Fibroblast of lung (primary cell): Measurements from ENCODE around the gene FGFR2. TPM values are rescaled to one million over a fixed set of nuclear protein-coding genes. Genes with fewer than 3 reads are reported as not detected.

Source experiments
- DNase-seq, 2 donors: peaks; one replicate each; pipeline versions ENCODE4 v3.0.0 to v3.0.0-alpha.2; 2010; ENCODE audit warnings: low read depth in 2 of 2
- H2AFZ ChIP-seq: 2 replicates; pipeline ENCODE4 v1.5.1; 2012; ENCODE audit warnings: low read length, control low read depth, inconsistent platforms
- H3K27ac ChIP-seq: 2 replicates; pipeline ENCODE4 v1.5.1; 2011; ENCODE audit warnings: low read length, control low read depth; ENCODE audit not compliant: insufficient read depth
- H3K27me3 ChIP-seq: 2 replicates; pipeline ENCODE4 v1.5.1; 2011; ENCODE audit warnings: mild to moderate bottlenecking, low read length; ENCODE audit not compliant: control insufficient read depth, insufficient read depth
- H3K36me3 ChIP-seq: 2 replicates; pipeline ENCODE4 v1.5.1; 2011; ENCODE audit warnings: low read length; ENCODE audit not compliant: control insufficient read depth, insufficient read depth
- H3K4me1 ChIP-seq: 2 replicates; pipeline ENCODE4 v1.5.1; 2011; ENCODE audit warnings: low read length; ENCODE audit not compliant: control insufficient read depth, insufficient read depth; ENCODE audit errors: extremely low read depth
- H3K4me2 ChIP-seq: 2 replicates; pipeline ENCODE4 v1.5.1; 2011; ENCODE audit warnings: low read length, control low read depth; ENCODE audit not compliant: insufficient read depth; ENCODE audit errors: extremely low read depth
- H3K4me3 ChIP-seq, 4 experiments: fragments of 200-600 bp in 1 of 4; sonication (generic) in 1 of 4; replicated peaks in 1 of 4; 2 replicates each; pipeline ENCODE4 v1.5.1; 2011 to 2016; ENCODE audit warnings: low read length in 4 of 4, low read depth in 3 of 4, mild to moderate bottlenecking in 3 of 4, control low read depth in 2 of 4, inconsistent platforms in 1 of 4, mixed read lengths in 1 of 4; ENCODE audit not compliant: insufficient read depth in 1 of 4; ENCODE audit errors: control extremely low read depth in 1 of 4
- H3K79me2 ChIP-seq: 2 replicates; pipeline ENCODE4 v1.5.1; 2012; ENCODE audit warnings: mild to moderate bottlenecking, low read length, inconsistent platforms; ENCODE audit not compliant: control insufficient read depth, insufficient read depth
- H3K9ac ChIP-seq: 2 replicates; pipeline ENCODE4 v1.5.1; 2011; ENCODE audit warnings: mild to moderate bottlenecking, low read length, control low read depth; ENCODE audit not compliant: insufficient read depth
- H3K9me3 ChIP-seq: 2 replicates; pipeline ENCODE4 v1.5.1; 2012; ENCODE audit warnings: low read depth, low read length; ENCODE audit not compliant: control insufficient read depth, insufficient read depth
- H4K20me1 ChIP-seq: 2 replicates; pipeline ENCODE4 v1.5.1; 2011; ENCODE audit warnings: low read length; ENCODE audit not compliant: control insufficient read depth, insufficient read depth; ENCODE audit errors: extremely low read depth
- CTCF ChIP-seq, 2 donors: IDR thresholded peaks in 1 of 2; conservative IDR thresholded peaks in 1 of 2; 1 replicate in 1 of 2; 2 replicates in 1 of 2; pipeline ENCODE4 v1.5.1; 2011 to 2012; ENCODE audit warnings: low read length in 2 of 2, control low read depth in 1 of 2, inconsistent platforms in 1 of 2, low read depth in 1 of 2, mild to moderate bottlenecking in 1 of 2
- EZH2 ChIP-seq: IDR thresholded peaks from 2 replicates; pipeline ENCODE4 v1.5.1; 2012; ENCODE audit warnings: low read length, control low read depth, mild to moderate bottlenecking; ENCODE audit errors: missing control alignments
- polyA plus RNA-seq, 2 donors: library from polyadenylated mRNA; depleted of rRNA in 1 of 2; stranded (reverse) in 1 of 2; unstranded in 1 of 2; fragments of >200 nt; gene quantifications; 2 replicates each; pipeline ENCODE4 v1.2.1, GENCODE V29; 2011 to 2012; ENCODE audit warnings: missing spikeins in 1 of 2
- total RNA-seq: library from RNA; depleted of rRNA; stranded (reverse); fragments of >200 nt; gene quantifications from 2 replicates; pipeline ENCODE4 v1.2.1, GENCODE V29; 2014

Gene FGFR2
- total and polyA plus RNA-seq, 2 donors (not counting 1 experiment from before 2014, with no cell fraction given): 0.10 to 0.17 TPM

DNA sequence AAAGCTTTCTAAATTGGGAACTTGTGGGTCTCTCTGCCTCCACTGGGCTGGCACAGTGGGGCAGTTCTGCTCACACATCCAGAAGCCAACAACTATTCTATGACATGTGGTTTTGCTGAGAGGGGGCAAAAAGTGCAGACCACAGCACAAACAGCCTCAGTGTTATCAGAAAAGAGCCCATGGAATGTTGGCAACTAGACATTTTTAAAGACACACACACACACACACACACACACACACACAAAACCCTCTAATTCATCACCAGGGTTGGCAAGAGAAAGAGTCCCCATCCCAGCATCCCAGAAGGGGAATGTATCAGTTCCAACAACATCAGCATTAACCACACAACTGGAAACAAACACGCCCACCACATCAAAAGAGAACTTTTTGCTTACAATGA is 117.1 kb downstream of the FGFR2 start:
- Histone ChIP-seq H3K36me3 (no peaks in the 10 kb centered on the region), H2AFZ (no peak overlapping the region), H3K79me2 (no peaks in the 10 kb centered on the region), H3K9ac (no peak overlapping the region), H3K4me3 (no peak overlapping the region), H3K9me3 (no peaks in the 10 kb centered on the region), H3K4me1 (no peaks in the 10 kb centered on the region), H3K27me3 (no peaks in the 10 kb centered on the region), H3K27ac (no peak overlapping the region), H4K20me1 (no peaks in the 10 kb centered on the region), H3K4me2 (no peak overlapping the region)
- DNase-seq: peak in 1 of 2 donors; percentile 68
- TF ChIP-seq CTCF (conservative IDR thresholded peaks at IDR 0.05 in 1 of 2, IDR thresholded peaks at IDR 0.05 in 1 of 2; ENCODE audit: low read depth in 1 of 2, low read length in 2 of 2) (no peak), EZH2 (no peak)

DNA sequence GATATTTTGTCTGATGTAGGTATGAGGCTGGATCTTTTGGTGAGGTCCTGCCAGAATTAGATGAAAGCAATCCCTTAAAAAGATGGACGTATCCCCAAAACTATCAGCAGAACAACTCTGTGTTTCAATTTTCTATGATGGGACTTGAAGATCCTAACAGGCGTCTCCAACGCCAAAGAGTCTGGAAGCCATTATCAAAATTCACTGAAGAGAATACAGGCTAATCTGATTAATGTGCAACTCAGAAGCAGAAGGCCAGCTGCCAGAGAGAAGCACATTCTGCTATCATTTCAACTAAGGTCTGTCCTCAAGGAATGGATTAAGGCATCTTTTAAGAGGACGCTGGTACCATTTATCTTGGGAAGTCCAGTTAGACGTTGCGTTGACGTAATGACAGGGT is 119.7 kb downstream of the FGFR2 start:
- DNase-seq: no peak
- Histone ChIP-seq H3K4me1 (no peaks in the 10 kb centered on the region), H3K79me2 (no peaks in the 10 kb centered on the region), H3K9me3 (no peaks in the 10 kb centered on the region), H3K36me3 (no peaks in the 10 kb centered on the region), H3K4me3 (no peak overlapping the region), H3K27me3 (no peaks in the 10 kb centered on the region), H2AFZ (no peak overlapping the region), H3K4me2 (no peak overlapping the region), H4K20me1 (no peaks in the 10 kb centered on the region), H3K27ac (no peak overlapping the region), H3K9ac (no peak overlapping the region)
- TF ChIP-seq EZH2: no peak
- no peak for TF ChIP-seq CTCF (conservative IDR thresholded peaks at IDR 0.05 in 1 of 2, IDR thresholded peaks at IDR 0.05 in 1 of 2; ENCODE audit: low read depth in 1 of 2, low read length in 2 of 2)

DNA sequence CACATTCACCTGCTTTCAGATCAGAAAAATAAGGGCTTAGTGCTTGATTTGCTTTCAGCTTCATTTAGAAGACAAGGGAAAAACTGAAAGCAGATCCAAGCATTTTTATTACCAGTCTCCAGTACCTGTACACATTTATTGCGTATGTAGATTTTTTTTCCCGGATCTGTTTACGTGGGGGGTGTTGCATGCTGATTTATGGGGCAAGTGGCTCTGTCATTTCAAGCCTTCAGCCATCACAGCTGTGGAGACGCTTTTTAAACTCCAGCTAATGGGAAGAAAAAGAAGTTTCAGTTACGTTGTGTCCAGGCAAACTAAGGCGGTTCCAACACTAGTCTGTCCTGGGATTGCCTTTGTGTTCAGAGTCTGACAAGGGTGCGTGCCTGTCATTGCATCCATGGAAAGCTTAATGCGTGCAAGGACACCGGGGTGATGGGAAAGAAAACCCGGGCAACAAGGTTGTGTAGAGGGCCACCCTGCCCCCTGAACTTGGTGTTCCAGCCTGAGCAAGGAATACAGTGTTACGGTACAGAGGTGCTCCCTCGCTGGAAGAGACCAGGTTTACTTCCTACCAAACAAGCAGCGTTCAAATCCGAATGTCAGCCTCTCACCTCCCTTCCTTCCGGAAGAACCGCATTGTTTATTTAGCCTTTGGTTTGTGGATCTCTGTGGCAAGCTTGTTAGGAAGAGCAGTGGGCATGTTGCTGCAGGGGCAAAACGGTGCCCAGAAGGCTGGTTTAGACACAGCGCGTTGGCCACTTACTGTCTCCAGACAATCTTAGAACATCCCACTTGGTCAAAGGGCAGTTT is 128.2 kb downstream of the FGFR2 start:
- no peak overlapping the region for H3K9ac ChIP-seq
- no peaks in the 10 kb centered on the region for H3K27me3 ChIP-seq
- no peaks in the 10 kb centered on the region for H4K20me1 ChIP-seq
- no peak overlapping the region for H2AFZ ChIP-seq
- TF ChIP-seq CTCF (conservative IDR thresholded peaks at IDR 0.05 in 1 of 2, IDR thresholded peaks at IDR 0.05 in 1 of 2; ENCODE audit: low read depth in 1 of 2, low read length in 2 of 2): no peak
- no peak for TF ChIP-seq EZH2
- H3K4me1 ChIP-seq: no peaks in the 10 kb centered on the region
- DNase-seq: no peak
- no peak overlapping the region for H3K27ac ChIP-seq
- H3K36me3 ChIP-seq: no peaks in the 10 kb centered on the region
- no peak overlapping the region for H3K4me2 ChIP-seq
- H3K9me3 ChIP-seq: no peaks in the 10 kb centered on the region
- no peaks in the 10 kb centered on the region for H3K79me2 ChIP-seq
- no peak overlapping the region for H3K4me3 ChIP-seq
